NCI-H2107 treated with DMSO at 0.1 percent for 48 hours (cell line): ENCODE data around the gene UBE2J2.

Source experiments
- DNase-seq: peaks from one replicate; lab custom pipeline; 2025; ENCODE audit not compliant: unreplicated experiment; lab: John Stamatoyannopoulos, UW

The UBE2J2 gene

GRCh38 chr1:1296070-1297061, 22.7 kb upstream of the UBE2J2 start:
- DNase-seq = no peak

- no peak for DNase-seq
These were observed 21.7 kb upstream of the UBE2J2 start for GRCh38 chr1:1295154-1295923.

DNA sequence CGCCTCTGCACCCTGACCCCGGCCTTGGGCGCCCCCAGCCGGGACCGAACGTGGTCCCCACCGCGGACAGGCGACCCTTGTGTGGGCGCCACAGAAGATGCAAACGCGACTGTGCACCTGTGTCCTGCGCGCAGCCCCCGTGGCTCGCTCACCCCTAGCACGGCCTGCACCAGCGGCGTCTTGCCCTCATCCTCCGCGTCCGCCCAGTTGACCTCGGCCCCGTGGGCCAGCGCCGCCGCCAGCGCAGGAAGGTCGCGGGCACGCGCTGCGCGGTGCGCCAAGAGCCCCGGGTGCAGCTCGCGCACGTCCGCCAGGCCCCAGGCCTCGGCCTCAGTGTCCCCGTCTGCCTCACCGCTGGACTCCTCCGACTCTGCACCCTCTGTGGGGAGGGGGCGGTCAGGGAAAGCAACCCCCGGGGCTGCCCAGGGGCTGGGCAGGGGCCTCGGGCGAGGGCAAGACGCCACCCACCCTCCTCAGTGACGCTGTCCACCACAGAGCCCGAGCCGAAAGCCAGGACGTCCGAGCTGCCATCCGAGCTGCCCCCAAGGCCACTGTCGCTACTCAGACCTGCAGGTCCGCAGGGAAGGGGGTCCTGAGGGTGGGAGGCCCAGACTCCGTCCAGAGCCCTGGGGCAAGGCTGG, 20.7 kb upstream of the UBE2J2 start:
- DNase-seq = no peak

DNA sequence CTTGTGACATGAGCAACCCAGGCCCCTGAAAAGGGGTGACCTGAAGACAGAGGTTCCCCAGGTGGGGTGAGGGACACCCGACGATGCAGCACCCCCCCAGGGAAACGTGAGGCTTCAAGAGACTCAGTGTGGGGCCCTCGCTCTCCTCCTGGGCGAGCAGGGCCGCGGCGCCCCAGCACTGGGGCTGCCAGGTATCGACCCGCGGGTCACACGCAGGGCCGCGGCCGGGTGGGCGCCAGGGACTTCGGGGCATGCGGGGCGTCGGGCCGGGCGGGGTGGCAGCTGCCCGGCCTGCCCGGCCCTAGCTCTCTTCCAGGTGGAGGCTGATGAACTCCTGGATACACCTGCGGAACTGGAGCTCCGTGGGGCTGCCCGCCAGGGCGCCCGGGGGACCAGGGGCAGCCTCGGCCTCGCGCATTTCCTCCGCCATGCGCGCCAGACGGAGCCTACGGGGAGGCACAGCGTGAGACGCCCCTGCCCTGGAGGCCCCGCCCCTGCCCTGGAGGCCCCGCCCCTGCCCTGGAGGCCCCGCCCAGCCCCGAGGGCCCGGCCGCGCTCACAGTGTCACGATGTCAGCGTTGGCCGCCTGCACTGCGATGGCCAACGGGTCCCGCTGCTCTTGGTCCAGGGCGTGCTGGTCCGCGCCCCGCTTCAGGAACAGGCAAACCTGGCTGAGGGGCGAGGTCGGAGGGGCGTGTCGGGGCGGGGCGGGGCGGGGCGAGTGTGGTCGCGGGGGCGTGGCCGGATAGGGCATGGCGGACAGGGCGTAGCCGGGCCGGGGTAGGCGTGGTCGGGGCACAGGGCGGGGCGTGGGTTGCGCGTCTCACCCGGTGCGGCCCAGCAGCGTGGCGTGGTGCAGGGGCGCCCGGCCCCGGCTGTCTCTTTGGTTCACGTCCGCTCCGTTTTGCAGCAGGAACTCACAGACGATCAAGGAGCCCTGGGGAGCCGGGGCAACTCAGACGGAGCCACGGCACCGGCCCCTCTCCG, 19.9 kb upstream of the UBE2J2 start:
- DNase-seq = no peak

DNA sequence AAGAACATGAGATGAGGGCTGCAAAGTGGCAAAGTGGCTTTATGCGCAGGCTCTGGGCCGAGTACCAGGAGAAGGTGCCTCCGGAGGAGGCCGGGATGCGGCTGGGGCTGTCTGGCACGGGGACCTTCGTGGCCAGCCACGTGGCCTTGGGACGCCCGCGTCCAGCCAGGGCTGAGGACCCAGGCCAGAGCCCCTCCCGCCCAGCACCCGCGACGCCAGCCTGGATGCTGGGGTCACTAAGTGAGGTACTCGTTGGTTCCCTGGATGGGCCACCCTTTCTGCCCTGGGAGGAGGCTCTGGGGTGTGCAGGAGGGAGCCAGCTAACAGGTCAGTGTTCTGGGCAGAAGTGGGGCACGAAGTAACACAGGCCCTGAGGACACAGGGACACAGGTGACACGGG, 19.2 kb upstream of the UBE2J2 start:
- DNase-seq = no peak

DNA sequence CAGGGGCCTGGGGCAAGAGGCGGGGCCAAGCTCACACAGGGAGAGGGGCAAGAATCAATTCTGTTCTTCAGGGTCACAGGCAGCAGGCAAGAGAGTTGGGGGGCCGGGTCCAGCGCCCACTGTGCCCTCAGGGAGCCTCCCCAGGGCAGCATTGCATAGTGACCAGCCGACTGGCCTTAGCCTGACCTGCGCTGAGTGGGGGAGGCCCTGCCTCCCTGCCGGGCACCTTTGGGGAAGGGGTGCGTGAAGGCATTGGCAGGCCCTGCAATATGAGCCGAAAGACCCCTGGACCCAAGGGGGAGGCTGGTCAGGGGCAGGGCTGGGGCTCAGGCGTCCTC, 18.8 kb upstream of the UBE2J2 start:
- no peak for DNase-seq

GRCh38 chr1:1291548-1292441, 18.1 kb upstream of the UBE2J2 start:
- no peak for DNase-seq

- no peak for DNase-seq
These were observed 17.4 kb upstream of the UBE2J2 start for GRCh38 chr1:1291023-1291528.

DNA sequence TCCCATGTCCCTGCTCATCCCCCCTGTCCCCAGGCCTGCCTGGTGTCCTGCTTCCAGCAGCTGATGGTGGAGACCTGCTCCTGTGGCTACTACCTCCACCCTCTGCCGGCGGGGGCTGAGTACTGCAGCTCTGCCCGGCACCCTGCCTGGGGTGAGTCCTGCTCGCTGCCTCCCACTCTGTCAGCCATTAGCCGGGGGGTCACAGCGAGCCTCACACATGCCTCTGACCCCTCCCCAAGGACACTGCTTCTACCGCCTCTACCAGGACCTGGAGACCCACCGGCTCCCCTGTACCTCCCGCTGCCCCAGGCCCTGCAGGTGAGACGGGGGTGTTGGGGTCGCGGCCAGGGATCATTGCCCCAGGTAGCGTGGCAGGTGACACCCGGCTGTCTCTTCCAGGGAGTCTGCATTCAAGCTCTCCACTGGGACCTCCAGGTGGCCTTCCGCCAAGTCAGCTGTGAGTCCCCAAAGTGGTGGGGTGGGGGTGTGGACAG, 16.6 kb upstream of the UBE2J2 start:
- DNase-seq = no peak

DNA sequence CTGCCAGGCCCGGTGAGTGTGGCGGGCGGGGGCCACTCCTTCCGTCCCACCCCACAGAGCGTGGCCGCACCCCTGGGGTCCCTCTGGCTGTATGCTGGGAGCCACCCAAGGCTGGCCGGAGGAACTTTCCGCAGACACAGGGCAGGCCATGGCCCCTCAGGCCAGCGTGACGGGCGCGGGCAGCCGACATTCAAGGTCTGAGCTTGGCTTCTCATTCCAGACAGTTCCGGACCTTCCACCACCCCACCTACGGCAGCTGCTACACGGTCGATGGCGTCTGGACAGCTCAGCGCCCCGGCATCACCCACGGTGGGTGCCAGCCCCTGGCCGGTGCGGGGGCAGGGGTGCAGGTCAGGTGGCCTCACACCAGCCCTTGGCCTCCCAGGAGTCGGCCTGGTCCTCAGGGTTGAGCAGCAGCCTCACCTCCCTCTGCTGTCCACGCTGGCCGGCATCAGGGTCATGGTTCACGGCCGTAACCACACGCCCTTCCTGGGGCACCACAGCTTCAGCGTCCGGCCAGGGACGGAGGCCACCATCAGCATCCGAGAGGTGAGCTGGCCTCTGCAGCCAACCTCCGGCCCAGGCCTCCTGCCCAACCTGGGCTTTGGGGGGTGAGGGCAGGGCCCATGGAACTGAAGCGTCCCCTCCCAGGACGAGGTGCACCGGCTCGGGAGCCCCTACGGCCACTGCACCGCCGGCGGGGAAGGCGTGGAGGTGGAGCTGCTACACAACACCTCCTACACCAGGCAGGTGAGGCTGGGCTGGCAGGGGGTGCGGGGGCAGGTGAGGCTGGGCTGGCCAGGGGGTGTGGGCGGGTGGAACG, 13.8 kb upstream of the UBE2J2 start:
- DNase-seq = no peak

GRCh38 chr1:1286313-1287261, 12.9 kb upstream of the UBE2J2 start:
- DNase-seq = no peak

DNA sequence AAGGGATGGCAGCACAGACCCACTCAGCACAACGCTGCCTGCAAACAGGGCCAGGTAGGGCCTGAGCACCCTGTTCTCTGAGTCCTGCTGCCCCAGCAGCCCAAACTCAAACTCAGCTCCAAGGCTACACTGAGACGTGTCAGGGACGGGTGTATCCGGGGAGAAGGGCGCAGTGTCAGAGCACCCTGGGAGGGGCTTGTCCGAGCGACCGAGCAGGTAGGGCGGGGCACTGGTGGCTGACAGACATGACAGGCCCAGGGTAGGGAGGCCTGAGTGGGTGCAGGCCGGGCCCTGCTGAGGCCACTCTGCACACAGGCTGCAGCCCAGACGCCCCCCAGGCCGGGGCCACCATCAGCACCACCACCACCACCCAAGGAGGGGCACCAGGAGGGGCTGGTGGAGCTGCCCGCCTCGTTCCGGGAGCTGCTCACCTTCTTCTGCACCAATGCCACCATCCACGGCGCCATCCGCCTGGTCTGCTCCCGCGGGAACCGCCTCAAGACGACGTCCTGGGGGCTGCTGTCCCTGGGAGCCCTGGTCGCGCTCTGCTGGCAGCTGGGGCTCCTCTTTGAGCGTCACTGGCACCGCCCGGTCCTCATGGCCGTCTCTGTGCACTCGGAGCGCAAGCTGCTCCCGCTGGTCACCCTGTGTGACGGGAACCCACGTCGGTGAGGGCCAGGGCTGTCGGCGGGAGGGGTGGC, 12.1 kb upstream of the UBE2J2 start:
- no peak for DNase-seq

DNA sequence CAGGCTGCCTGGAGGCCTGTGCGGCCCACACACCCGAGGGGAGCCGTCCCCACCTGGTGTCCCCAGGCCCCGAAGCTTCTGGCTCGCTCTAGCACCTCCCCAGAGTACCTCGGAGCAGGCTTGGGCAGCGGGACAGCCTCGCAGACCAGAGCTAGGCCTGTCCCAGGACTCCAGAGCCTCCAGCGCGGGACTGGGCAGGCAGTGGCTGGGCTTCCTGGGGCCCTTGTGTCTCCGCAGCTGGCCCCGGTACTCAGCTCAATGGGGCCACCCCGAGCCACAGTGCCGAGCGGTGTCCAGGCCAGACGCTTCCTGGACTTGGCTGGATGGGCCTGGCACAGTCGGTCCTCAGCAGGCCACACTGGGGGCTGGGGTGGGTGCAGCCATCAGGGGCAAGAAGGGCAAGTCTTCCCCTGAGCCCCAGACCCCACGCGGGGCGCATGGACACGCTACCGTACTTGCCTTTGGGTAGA, 11.5 kb upstream of the UBE2J2 start:
- no peak for DNase-seq

GRCh38 chr1:1284221-1285101, 10.8 kb upstream of the UBE2J2 start:
- no peak for DNase-seq

DNA sequence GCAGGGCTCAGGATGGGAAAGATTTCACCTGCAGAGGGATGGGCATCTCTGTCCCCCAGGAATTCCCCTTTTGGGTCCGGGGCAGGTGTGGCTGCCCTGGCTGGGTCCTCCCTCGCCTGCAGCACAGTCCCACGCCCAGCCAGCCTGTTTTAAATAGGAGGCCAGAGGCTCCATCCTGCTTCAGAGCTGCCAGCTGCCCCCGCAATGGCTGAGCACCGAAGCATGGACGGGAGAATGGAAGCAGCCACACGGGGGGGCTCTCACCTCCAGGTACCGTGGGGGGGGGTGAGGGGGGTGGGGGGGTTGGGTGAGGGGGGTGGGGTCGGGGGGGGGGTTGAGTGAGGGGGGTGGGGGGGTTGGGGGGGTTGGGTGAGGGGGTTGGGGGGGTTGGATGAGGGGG, 10.2 kb upstream of the UBE2J2 start:
- DNase-seq = no peak
